ENCODE results near the gene MSANTD7. TPM values are rescaled to one million over a fixed set of nuclear protein-coding genes. Genes with fewer than 3 reads are reported as not detected.
"Not testable (repeated sequence)": the region's sequence is repeated elsewhere in the genome, so short reads cannot be mapped to it uniquely, and the experiment has no call there.

Gene MSANTD7
- total RNA-seq, 2 experiments from 2014 or later, result 22.5 to 23.9 TPM

- no peaks in the 10 kb centered on the region for H3K27me3 Mint-ChIP-seq
- TF ChIP-seq CTCF (IDR thresholded peaks at IDR 0.05), result no peak
- no peaks in the 10 kb centered on the region for H3K4me1 Mint-ChIP-seq (ENCODE audit: low read depth)
- no peaks in the 10 kb centered on the region for H3K36me3 Mint-ChIP-seq (ENCODE audit: low read depth)
- CTCF ChIA-PET, result no interaction called here
- no peaks in the 10 kb centered on the region for H3K9me3 Mint-ChIP-seq
- H3K4me3 Mint-ChIP-seq, result no peak overlapping the region
- ATAC-seq (no peak), DNase-seq (no peak)
- no peak overlapping the region for H3K27ac Mint-ChIP-seq
- intact Hi-C loops (cut with micrococcal nuclease), result no loop called here
- POLR2A ChIA-PET, result no interaction called here
Measured at GRCh38 chr10:14803827-14804226, 34.3 kb upstream of the MSANTD7 start.

GRCh38 chr10:14806318-14806717 lies 31.8 kb upstream of the MSANTD7 start:
- no peak overlapping the region for H3K27ac Mint-ChIP-seq
- intact Hi-C loops (cut with micrococcal nuclease), result no loop called here
- H3K36me3 Mint-ChIP-seq (ENCODE audit: low read depth), result no peaks in the 10 kb centered on the region
- TF ChIP-seq CTCF (IDR thresholded peaks at IDR 0.05), result no peak
- ChIA-PET CTCF (no interaction called here), POLR2A (no interaction called here)
- H3K27me3 Mint-ChIP-seq, result no peaks in the 10 kb centered on the region
- DNase-seq (no peak), ATAC-seq (no peak)
- no peak overlapping the region for H3K4me3 Mint-ChIP-seq
- peaks cover 3% of the 10 kb centered on the region for H3K4me1 Mint-ChIP-seq (ENCODE audit: low read depth)
- no peaks in the 10 kb centered on the region for H3K9me3 Mint-ChIP-seq

- ChIA-PET CTCF (interaction anchor here (1.2 to 1.4 kb wide), 2 partner anchors 10 to 269 kb away, joined by 3 read pairs; no protein-coding TSS in a partner anchor), POLR2A (interaction anchor here (0.6 to 0.7 kb wide), 3 partner anchors 8 to 254 kb away, joined by 3 read pairs; no protein-coding TSS in a partner anchor)
- Mint-ChIP-seq H3K27me3 (no peaks in the 10 kb centered on the region), H3K27ac (no peak overlapping the region), H3K9me3 (no peaks in the 10 kb centered on the region), H3K4me3 (no peak overlapping the region), H3K4me1 (ENCODE audit: low read depth) (peaks cover 20% of the 10 kb centered on the region), H3K36me3 (ENCODE audit: low read depth) (no peaks in the 10 kb centered on the region)
- no peak for TF ChIP-seq CTCF (IDR thresholded peaks at IDR 0.05)
- DNase-seq, result no peak
- no peak for ATAC-seq
- intact Hi-C loops (cut with micrococcal nuclease), result no loop called here
Measured at GRCh38 chr10:14810969-14811953, 26.8 kb upstream of the MSANTD7 start.

GRCh38 chr10:14812271-14812670 lies 25.8 kb upstream of the MSANTD7 start:
- Mint-ChIP-seq H3K36me3 (ENCODE audit: low read depth) (no peaks in the 10 kb centered on the region), H3K27me3 (no peaks in the 10 kb centered on the region), H3K27ac (no peak overlapping the region), H3K4me1 (ENCODE audit: low read depth) (peaks cover 20% of the 10 kb centered on the region), H3K4me3 (no peak overlapping the region), H3K9me3 (no peaks in the 10 kb centered on the region)
- ChIA-PET CTCF (no interaction called here), POLR2A (no interaction called here)
- ATAC-seq (peak; percentile 49), DNase-seq (no peak)
- TF ChIP-seq CTCF (IDR thresholded peaks at IDR 0.05), result no peak
- intact Hi-C loops (cut with micrococcal nuclease), result no loop called here

GRCh38 chr10:14815681-14816080 lies 22.4 kb upstream of the MSANTD7 start:
- ATAC-seq (no peak), DNase-seq (no peak)
- H3K9me3 Mint-ChIP-seq, result no peaks in the 10 kb centered on the region
- POLR2A ChIA-PET, result no interaction called here
- no peak overlapping the region for H3K27ac Mint-ChIP-seq
- no peak overlapping the region for H3K4me3 Mint-ChIP-seq
- CTCF ChIA-PET, result interaction anchor here (1.0 to 1.4 kb wide), 2 partner anchors 16 to 317 kb away, joined by 3 read pairs; no protein-coding TSS in a partner anchor
- H3K27me3 Mint-ChIP-seq, result no peaks in the 10 kb centered on the region
- intact Hi-C loops (cut with micrococcal nuclease), result no loop called here
- H3K4me1 Mint-ChIP-seq (ENCODE audit: low read depth), result peaks cover 20% of the 10 kb centered on the region
- H3K36me3 Mint-ChIP-seq (ENCODE audit: low read depth), result no peaks in the 10 kb centered on the region
- TF ChIP-seq CTCF (IDR thresholded peaks at IDR 0.05), result no peak

- H3K4me3 Mint-ChIP-seq; POLR2A ChIA-PET; H3K27ac Mint-ChIP-seq; ATAC-seq; H3K27me3 Mint-ChIP-seq; DNase-seq; H3K9me3 Mint-ChIP-seq; H3K36me3 Mint-ChIP-seq (ENCODE audit: low read depth); intact Hi-C loops (cut with micrococcal nuclease): not testable (repeated sequence)
- peaks cover 14% of the 10 kb centered on the region for H3K4me1 Mint-ChIP-seq (ENCODE audit: low read depth)
- CTCF ChIA-PET, result interaction anchor here (1.0 to 1.4 kb wide), 2 partner anchors 17 to 318 kb away, joined by 3 read pairs; no protein-coding TSS in a partner anchor
Measured at GRCh38 chr10:14816717-14817116, 21.4 kb upstream of the MSANTD7 start.

All from activated CD8-positive, alpha-beta T cell treated with anti-CD3 and anti-CD28 coated beads for 36 hours (primary cell).